PC-3 (cell line): Measurements from ENCODE around the gene NLGN4X. TPM values are rescaled to one million over a fixed set of nuclear protein-coding genes. Genes with fewer than 3 reads are reported as not detected.

Experiments used
- ATAC-seq: fragments of 200-7000 bp; cut with Tn5 transposase; 2 replicates; pipeline ENCODE4 v1.9.1; 2020; ENCODE audit warnings: mild to moderate bottlenecking, moderate library complexity
- BruUV-seq: library from RNA; stranded (reverse); fragments of 400-500 nt; replicated peaks from 2 replicates; lab custom pipeline; 2021; lab: Mats Ljungman, UMichigan
- CTCF ChIA-PET: fragments of 300-600 bp; sonication (Branson Sonifier 250); formaldehyde crosslinking; loops from one replicate; lab custom pipeline; 2022; ENCODE audit warnings: antibody characterized with exemption; lab: Charles Lee
- POLR2A ChIA-PET: fragments of 300-600 bp; sonication (Branson Sonifier 250); formaldehyde crosslinking; loops from one replicate; lab custom pipeline; 2022; ENCODE audit warnings: antibody characterized with exemption; ENCODE audit not compliant: unreplicated experiment; lab: Charles Lee
- DNase-seq: peaks from one replicate; pipeline ENCODE4 v3.0.0-alpha.2; 2015
- H2AFZ ChIP-seq: fragments of 300-600 bp; sonication (generic); 2 replicates; pipeline ENCODE4 v1.6.0; 2016; ENCODE audit warnings: antibody characterized with exemption, low read length
- H3F3A ChIP-seq: fragments of 300-600 bp; sonication (generic); one replicate; pipeline ENCODE4 v1.6.0; 2017; ENCODE audit warnings: antibody characterized with exemption, low read length, control low read depth, mild to moderate bottlenecking; ENCODE audit not compliant: unreplicated experiment
- H3K27ac ChIP-seq: fragments of 300-600 bp; sonication (generic); 2 replicates; pipeline ENCODE4 v1.5.1; 2016; ENCODE audit warnings: mild to moderate bottlenecking, low read length
- H3K27me3 ChIP-seq: fragments of 300-600 bp; sonication (generic); 2 replicates; pipeline ENCODE4 v1.6.1; 2016; ENCODE audit warnings: low read length, mixed read lengths
- H3K36me3 ChIP-seq: fragments of 300-600 bp; sonication (generic); 2 replicates; pipeline ENCODE4 v1.6.1; 2016; ENCODE audit warnings: low read depth, mixed run types, low read length, mixed read lengths
- H3K4me1 ChIP-seq: fragments of 300-600 bp; sonication (generic); 2 replicates; pipeline ENCODE4 v1.5.1; 2016; ENCODE audit warnings: low read length; ENCODE audit not compliant: insufficient read depth
- H3K4me2 ChIP-seq: fragments of 300-600 bp; sonication (generic); 2 replicates; pipeline ENCODE4 v1.6.0; 2016; ENCODE audit warnings: low read length
- H3K4me3 ChIP-seq: fragments of 300-600 bp; sonication (generic); 2 replicates; pipeline ENCODE4 v1.5.1; 2016; ENCODE audit warnings: mild to moderate bottlenecking, low read length, mixed read lengths
- H3K79me2 ChIP-seq: fragments of 300-600 bp; sonication (generic); 2 replicates; pipeline ENCODE4 v1.6.1; 2017; ENCODE audit warnings: low read length, mixed read lengths
- H3K9ac ChIP-seq: fragments of 300-600 bp; sonication (generic); 2 replicates; pipeline ENCODE4 v1.6.0; 2016; ENCODE audit warnings: mild to moderate bottlenecking, low read length
- H3K9me2 ChIP-seq: fragments of 300-600 bp; sonication (generic); replicated peaks from 2 replicates; pipeline ENCODE4 v1.6.1; 2016; ENCODE audit warnings: mixed run types, low read length, mixed read lengths
- H3K9me3 ChIP-seq: fragments of 300-600 bp; sonication (generic); 2 replicates; pipeline ENCODE4 v1.6.1; 2016; ENCODE audit warnings: low read length, mixed read lengths
- H4K20me1 ChIP-seq: fragments of 300-600 bp; sonication (generic); 2 replicates; pipeline ENCODE4 v1.6.1; 2016; ENCODE audit warnings: low read length, mixed read lengths
- CTCF ChIP-seq: fragments of 300-600 bp; sonication (generic); conservative IDR thresholded peaks from 2 replicates; pipeline ENCODE4 v1.5.1; 2017; ENCODE audit warnings: antibody characterized with exemption, low read depth, mild to moderate bottlenecking, low read length
- EZH2 ChIP-seq: fragments of 300-600 bp; sonication (generic); IDR thresholded peaks from one replicate; pipeline ENCODE4 v1.6.1; 2017; ENCODE audit warnings: antibody characterized with exemption, mild to moderate bottlenecking, low read length; ENCODE audit not compliant: unreplicated experiment
- EZH2phosphoT487 ChIP-seq: fragments of 300-600 bp; sonication (generic); IDR thresholded peaks from 2 replicates; pipeline ENCODE4 v1.6.1; 2018; ENCODE audit warnings: mild to moderate bottlenecking, antibody characterized with exemption, low read length, borderline replicate concordance
- intact Hi-C: fragments of 100-400 bp; cut with micrococcal nuclease; formaldehyde crosslinking; loops from 2 replicates; pipeline ENCODE4 v1.9.0; 2023
- total RNA-seq: library from RNA; depleted of rRNA; stranded (reverse); fragments of >200 nt; gene quantifications from 2 replicates; pipeline ENCODE4 v1.2.3, GENCODE V29; 2014

Gene NLGN4X
- total RNA-seq, 1 experiment from 2014 or later, result not detected

DNA sequence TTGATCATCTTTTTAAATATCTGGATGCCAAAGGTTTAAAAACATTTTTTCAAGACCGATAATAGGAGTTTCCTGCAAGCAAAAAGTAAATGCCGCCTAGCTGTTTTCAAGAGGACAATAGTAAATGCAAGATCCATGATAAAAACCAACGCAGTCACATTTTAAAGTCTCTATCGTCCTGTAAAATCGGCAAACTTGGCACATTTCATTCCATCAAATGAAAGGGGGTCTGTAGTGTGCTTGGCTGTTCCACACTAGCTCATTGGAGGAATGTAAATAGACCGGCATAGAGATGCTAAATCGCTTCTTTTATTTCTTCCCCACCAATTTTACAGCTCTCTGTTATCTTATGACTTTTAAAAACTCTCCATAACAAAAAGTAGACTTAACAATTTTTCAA, 202.2 kb downstream of the NLGN4X start:
- CTCF ChIA-PET, result no interaction called here
- H3K9me3 ChIP-seq, result no peaks in the 10 kb centered on the region
- H3K4me2 ChIP-seq, result no peak overlapping the region
- H3K9me2 ChIP-seq, result no peaks in the 10 kb centered on the region
- H3K9ac ChIP-seq, result no peak overlapping the region
- H2AFZ ChIP-seq, result no peak overlapping the region
- intact Hi-C loops, result no loop called here
- no peaks in the 10 kb centered on the region for H3F3A ChIP-seq
- no peaks in the 10 kb centered on the region for H3K36me3 ChIP-seq
- H4K20me1 ChIP-seq, result no peaks in the 10 kb centered on the region
- ATAC-seq (no peak), DNase-seq (no peak)
- H3K79me2 ChIP-seq, result no peaks in the 10 kb centered on the region
- H3K4me1 ChIP-seq, result no peaks in the 10 kb centered on the region
- no peaks in the 10 kb centered on the region for H3K27me3 ChIP-seq
- TF ChIP-seq EZH2, result no peak
- no peak for TF ChIP-seq EZH2phosphoT487
- no peak for TF ChIP-seq CTCF
- no peak overlapping the region for H3K4me3 ChIP-seq
- POLR2A ChIA-PET, result no interaction called here
- no peak overlapping the region for H3K27ac ChIP-seq
- BruUV-seq, result no TSS peak

GRCh38 chrX:6024204-6024603, 204.5 kb downstream of the NLGN4X start:
- Histone ChIP-seq H2AFZ (no peak overlapping the region), H3K4me3 (no peak overlapping the region), H3K9me3 (no peaks in the 10 kb centered on the region), H4K20me1 (no peaks in the 10 kb centered on the region), H3K27ac (no peak overlapping the region), H3K4me1 (no peaks in the 10 kb centered on the region), H3K9me2 (no peaks in the 10 kb centered on the region), H3K79me2 (no peaks in the 10 kb centered on the region), H3K4me2 (no peak overlapping the region), H3K36me3 (no peaks in the 10 kb centered on the region), H3F3A (no peaks in the 10 kb centered on the region), H3K9ac (no peak overlapping the region), H3K27me3 (no peaks in the 10 kb centered on the region)
- no peak for TF ChIP-seq EZH2phosphoT487
- no peak for TF ChIP-seq CTCF
- no peak for TF ChIP-seq EZH2
- ChIA-PET CTCF (no interaction called here), POLR2A (no interaction called here)
- no TSS peak for BruUV-seq
- peak; percentile 21 for DNase-seq
- intact Hi-C loops, result no loop called here
- ATAC-seq, result no peak

DNA sequence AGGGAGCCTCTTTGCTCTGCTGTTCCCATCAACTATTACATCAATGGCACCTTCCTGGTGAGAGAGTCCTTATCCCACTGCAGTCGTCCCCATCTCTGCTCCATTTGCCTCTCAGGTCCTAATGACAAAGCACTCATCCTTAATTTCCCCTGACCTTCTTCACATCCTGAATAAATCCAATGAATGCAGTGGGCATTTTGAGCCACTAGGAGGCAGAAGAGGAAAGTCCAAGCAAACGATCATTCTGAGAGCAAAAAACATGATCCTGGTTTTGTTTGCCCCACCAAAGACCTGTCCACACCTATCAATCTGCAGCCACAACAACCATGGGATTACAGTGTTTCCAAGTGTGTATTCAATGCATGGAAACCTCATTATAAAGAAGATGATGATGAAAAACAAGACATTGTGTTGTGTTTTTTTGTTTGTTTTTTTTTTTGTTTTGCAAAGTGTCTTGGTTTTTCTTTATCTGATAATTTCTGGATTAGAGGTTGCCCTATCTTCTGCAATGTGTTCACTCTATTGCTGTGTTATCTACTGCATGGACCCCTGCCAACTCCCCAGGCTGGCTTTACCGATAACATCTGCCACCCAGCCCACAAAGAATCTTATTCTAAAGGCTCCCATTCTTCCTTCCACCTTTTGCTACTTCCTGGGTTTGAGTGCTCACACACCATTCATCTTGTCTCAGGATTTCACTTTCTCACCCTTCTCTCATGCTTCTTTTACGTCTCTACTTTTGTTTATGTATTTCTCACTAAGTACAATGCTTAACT, 207.2 kb downstream of the NLGN4X start:
- ChIA-PET POLR2A (no interaction called here), CTCF (no interaction called here)
- Histone ChIP-seq H3K4me2 (no peak overlapping the region), H3K9me3 (no peaks in the 10 kb centered on the region), H3K4me1 (no peaks in the 10 kb centered on the region), H3K79me2 (no peaks in the 10 kb centered on the region), H3K4me3 (no peak overlapping the region), H3K9ac (no peak overlapping the region), H3K9me2 (no peaks in the 10 kb centered on the region), H3F3A (no peaks in the 10 kb centered on the region), H2AFZ (no peak overlapping the region), H3K27ac (no peak overlapping the region), H3K27me3 (no peaks in the 10 kb centered on the region), H4K20me1 (no peaks in the 10 kb centered on the region), H3K36me3 (no peaks in the 10 kb centered on the region)
- TF ChIP-seq EZH2phosphoT487 (no peak), CTCF (peak; percentile 65)
- DNase-seq, result peak; percentile 58
- ATAC-seq, result no peak
- intact Hi-C loops, result no loop called here
- no TSS peak for BruUV-seq
